Spleen (tissue), 11 donors: Measurements from ENCODE around the gene RNF212. TPM values are rescaled to one million over a fixed set of nuclear protein-coding genes. Genes with fewer than 3 reads are reported as not detected.

Experiments
- DNase-seq: peaks from one replicate; pipeline ENCODE4 v3.0.0-alpha.2; 2020
- H3K27ac ChIP-seq, 8 donors: fragments of 200-600 bp; sonication (generic) in 7 of 8; 1 replicate in 4 of 8; 2 replicates in 4 of 8; pipeline versions ENCODE4 v1.5.0 to v1.8.0; 2016 to 2021; ENCODE audit warnings: inconsistent platforms in 4 of 8, mild to moderate bottlenecking in 4 of 8, moderate library complexity in 1 of 8
- H3K27me3 ChIP-seq, 7 donors: fragments of 200-600 bp; sonication (generic) in 6 of 7; replicated peaks in 1 of 7; 1 replicate in 4 of 7; 2 replicates in 3 of 7; pipeline versions ENCODE4 v1.5.0 to v1.8.0; 2016 to 2021; ENCODE audit warnings: inconsistent platforms in 3 of 7, mild to moderate bottlenecking in 1 of 7
- H3K36me3 ChIP-seq, 6 donors: fragments of 200-600 bp; sonication (generic) in 5 of 6; 1 replicate in 4 of 6; 2 replicates in 2 of 6; pipeline versions ENCODE4 v1.5.0 to v1.8.0; 2016 to 2021; ENCODE audit warnings: inconsistent platforms in 2 of 6
- H3K4me1 ChIP-seq, 6 donors: fragments of 200-600 bp; sonication (generic) in 5 of 6; 1 replicate in 3 of 6; 2 replicates in 3 of 6; pipeline versions ENCODE4 v1.5.0 to v1.8.0; 2016 to 2021; ENCODE audit warnings: inconsistent platforms in 3 of 6
- H3K4me3 ChIP-seq, 8 donors: fragments of 200-600 bp; sonication (generic) in 7 of 8; 1 replicate in 4 of 8; 2 replicates in 4 of 8; pipeline versions ENCODE4 v1.5.0 to v1.8.0; 2016 to 2021; ENCODE audit warnings: inconsistent platforms in 4 of 8, mild to moderate bottlenecking in 4 of 8, moderate library complexity in 2 of 8
- H3K9me3 ChIP-seq, 8 donors: fragments of 200-600 bp; sonication (generic) in 7 of 8; 1 replicate in 4 of 8; 2 replicates in 4 of 8; pipeline versions ENCODE4 v1.5.0 to v1.8.0; 2016 to 2021; ENCODE audit warnings: inconsistent platforms in 4 of 8
- CTCF ChIP-seq, 11 experiments: fragments of 200-600 bp in 7 of 11; fragments of 450-650 bp in 4 of 11; sonication (generic) in 4 of 11; IDR thresholded peaks in 8 of 11; conservative IDR thresholded peaks in 3 of 11; 1 replicate in 7 of 11; 2 replicates in 4 of 11; pipeline versions ENCODE4 v1.4.0 to v1.8.0; 2016 to 2021; ENCODE audit warnings: antibody characterized with exemption in 11 of 11, inconsistent platforms in 4 of 11, mild to moderate bottlenecking in 1 of 11
- POLR2A ChIP-seq, 3 donors: fragments of 450-650 bp; IDR thresholded peaks; one replicate each; pipeline ENCODE4 v1.5.1; 2017; ENCODE audit warnings: antibody characterized with exemption in 3 of 3, mild to moderate bottlenecking in 1 of 3
- POLR2AphosphoS5 ChIP-seq, 3 donors: sonication (generic); formaldehyde crosslinking; IDR thresholded peaks; one replicate each; pipeline ENCODE4 v1.5.1; 2017; ENCODE audit warnings: antibody characterized with exemption in 3 of 3
- WGBS, 5 donors: extraction: QIAGEN DNeasy Blood & Tissue Kit in 3 of 5; methylation state at CpG; one replicate each; pipeline versions ENCODE4 v1.1.5 to v1.1.7; 2013 to 2018; 5-methylcytosine and 5-hydroxymethylcytosine counted together
- intact Hi-C: fragments of 100-400 bp; cut with DNase I; formaldehyde crosslinking; loops from one replicate; pipeline ENCODE4 v1.15.0; 2023; ENCODE audit warnings: low total_unique reads
- polyA plus RNA-seq, 3 donors: library from polyadenylated mRNA; stranded (reverse); fragments of 200-250 nt; gene quantifications; one replicate each; pipeline ENCODE4 v1.2.1, GENCODE V29; 2013
- total RNA-seq, 7 donors: library from RNA; depleted of rRNA in 3 of 7; stranded (reverse); fragments of >200 nt in 3 of 7; fragmentation: NEBNext Ultra II Directional in 4 of 7; extraction: Animal tissue kit (Norgen Biotek cat#: 25700) in 4 of 7; gene quantifications; one replicate each; pipeline versions ENCODE4 v1.1.0 to v1.2.1, GENCODE V29; 2016 to 2021
- donor health status: healthy with polysubstance abuse.
- donor health status: DM: no; HTN: no; CAD: no; lungs with moderate emphysema.
- donor health status: DM: no; HTN: no; CAD: no.
- donor health status: Bipolar disorder and iron deficiency.
- donor health status: healthy.
- donor health status: DM: no; HTN: no; CAD: no.
- donor health status: DM: yes; HTN: yes; CAD: no.

The RNF212 gene
- total and polyA plus RNA-seq, 10 donors = 0.46 to 5.6 (median 2.2) TPM

DNA sequence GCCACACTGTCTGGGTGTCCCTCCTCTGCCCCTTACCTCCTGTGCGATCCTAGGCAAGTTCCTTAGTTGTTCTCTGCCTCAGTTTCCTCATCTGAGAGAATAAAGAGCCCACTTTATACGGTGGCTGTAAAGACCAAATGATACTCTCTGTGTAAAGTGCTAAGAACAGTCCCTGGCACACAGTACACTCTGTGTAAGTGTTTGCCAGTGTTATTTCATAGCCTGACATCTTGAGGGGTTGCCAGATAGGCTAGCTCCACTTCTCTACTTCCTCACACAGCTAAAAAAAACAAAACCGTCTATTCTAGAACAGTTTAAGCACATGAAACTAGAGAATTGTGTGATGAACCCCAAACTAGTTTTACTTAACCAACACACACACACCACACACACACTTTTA is 42.0 kb upstream of the RNF212 start:
- no peak for TF ChIP-seq POLR2A (IDR thresholded peaks at IDR 0.05)
- no peak for TF ChIP-seq POLR2AphosphoS5 (IDR thresholded peaks at IDR 0.05)
- no peak for TF ChIP-seq CTCF (IDR thresholded peaks at IDR 0.05 in 8 of 11, conservative IDR thresholded peaks at IDR 0.05 in 3 of 11)
- intact Hi-C loops = no loop called here
- DNase-seq = no peak

GRCh38 chr4:1154523-1155182 is 41.3 kb upstream of the RNF212 start:
- DNase-seq = no peak
- WGBS, 5 donors = 64 to 72% (median 70%) methylated on average over 21 of the region's 21 CpGs
- Histone ChIP-seq H3K36me3 (no peaks in the 10 kb centered on the region), H3K4me1 (peaks cover 0 to 15% (median 0%) of the 10 kb centered on the region in 6 donors), H3K27me3 (peaks cover 0 to 6% (median 0%) of the 10 kb centered on the region in 7 donors), H3K9me3 (peaks cover 0 to 32% (median 20%) of the 10 kb centered on the region in 8 donors), H3K4me3 (no peak overlapping the region), H3K27ac (no peak overlapping the region)
- intact Hi-C loops = no loop called here
- no peak for TF ChIP-seq CTCF (IDR thresholded peaks at IDR 0.05 in 8 of 11, conservative IDR thresholded peaks at IDR 0.05 in 3 of 11)
- TF ChIP-seq POLR2AphosphoS5 (IDR thresholded peaks at IDR 0.05) = no peak
- no peak for TF ChIP-seq POLR2A (IDR thresholded peaks at IDR 0.05)

More for the DNA sequence above, 42.0 kb upstream of the RNF212 start:
- no peaks in the 10 kb centered on the region for H3K36me3 ChIP-seq
- peaks cover 0 to 30% (median 18%) of the 10 kb centered on the region in 8 donors for H3K9me3 ChIP-seq
- peaks cover 0 to 6% (median 0%) of the 10 kb centered on the region in 7 donors for H3K27me3 ChIP-seq
- no peak overlapping the region for H3K4me3 ChIP-seq
- peaks cover 0 to 15% (median 0%) of the 10 kb centered on the region in 6 donors for H3K4me1 ChIP-seq
- no peak overlapping the region for H3K27ac ChIP-seq
- WGBS, 5 donors = 61 to 78% (median 68%) methylated on average over 3 of the region's 3 CpGs

GRCh38 chr4:1154126-1154522 is 40.8 kb upstream of the RNF212 start:
- peaks cover 0 to 15% (median 0%) of the 10 kb centered on the region in 6 donors for H3K4me1 ChIP-seq
- no peaks in the 10 kb centered on the region for H3K36me3 ChIP-seq
- H3K27ac ChIP-seq = no peak overlapping the region
- H3K9me3 ChIP-seq = peaks cover 0 to 31% (median 20%) of the 10 kb centered on the region in 8 donors
- intact Hi-C loops = no loop called here
- TF ChIP-seq POLR2AphosphoS5 (IDR thresholded peaks at IDR 0.05) (no peak), CTCF (IDR thresholded peaks at IDR 0.05 in 8 of 11, conservative IDR thresholded peaks at IDR 0.05 in 3 of 11) (no peak), POLR2A (IDR thresholded peaks at IDR 0.05) (no peak)
- WGBS, 5 donors = 58 to 74% (median 62%) methylated on average over 7 of the region's 7 CpGs
- DNase-seq = no peak
- H3K4me3 ChIP-seq = no peak overlapping the region
- H3K27me3 ChIP-seq = peaks cover 0 to 6% (median 0%) of the 10 kb centered on the region in 7 donors

- no peaks in the 10 kb centered on the region for H3K36me3 ChIP-seq
- no peak for DNase-seq
- H3K27me3 ChIP-seq = peaks cover 0 to 6% (median 0%) of the 10 kb centered on the region in 7 donors
- WGBS, 5 donors = 83 to 87% (median 85%) methylated on average over 11 of the region's 11 CpGs
- no peak overlapping the region for H3K27ac ChIP-seq
- intact Hi-C loops = no loop called here
- TF ChIP-seq POLR2AphosphoS5 (IDR thresholded peaks at IDR 0.05) (no peak), POLR2A (IDR thresholded peaks at IDR 0.05) (no peak), CTCF (IDR thresholded peaks at IDR 0.05 in 8 of 11, conservative IDR thresholded peaks at IDR 0.05 in 3 of 11) (no peak)
- H3K9me3 ChIP-seq = peaks cover 0 to 27% (median 18%) of the 10 kb centered on the region in 8 donors
- no peak overlapping the region for H3K4me3 ChIP-seq
- peaks cover 0 to 15% (median 0%) of the 10 kb centered on the region in 6 donors for H3K4me1 ChIP-seq
Observed at GRCh38 chr4:1153567-1154090, 40.3 kb upstream of the RNF212 start.
